GM23338 (cell line): ENCODE measurements around the gene HPD. TPM values are rescaled to one million over a fixed set of nuclear protein-coding genes. Genes with fewer than 3 reads are reported as not detected.
A peak's percentile ranks its signal among the peaks of the same experiment; 100 is the strongest.

ENCODE experiments used
- ATAC-seq: fragments of 200-7000 bp; cut with Tn5 transposase; 3 replicates; pipeline ENCODE4 v1.9.1; 2020
- DNase-seq: peaks from one replicate; pipeline ENCODE4 v3.0.0-alpha.2; 2015; ENCODE audit warnings: low spot score
- H2AFZ ChIP-seq: fragments of 200-600 bp; sonication (generic); 2 replicates; pipeline ENCODE4 v1.8.0; 2016; ENCODE audit warnings: antibody characterized with exemption, mild to moderate bottlenecking, moderate library complexity
- H3F3A ChIP-seq: fragments of 200-600 bp; sonication (generic); replicated peaks from 2 replicates; pipeline ENCODE4 v1.8.0; 2017; ENCODE audit warnings: antibody characterized with exemption, mixed run types, low read depth
- H3K27ac ChIP-seq: fragments of 200-600 bp; sonication (generic); 2 replicates; pipeline ENCODE4 v1.6.1; 2016; ENCODE audit warnings: low read depth
- H3K27me3 ChIP-seq: fragments of 200-600 bp; sonication (generic); 2 replicates; pipeline ENCODE4 v1.8.0; 2016; ENCODE audit warnings: mild to moderate bottlenecking, mixed run types, moderate library complexity; ENCODE audit not compliant: insufficient read depth
- H3K36me3 ChIP-seq: fragments of 200-600 bp; sonication (generic); 2 replicates; pipeline ENCODE4 v1.8.0; 2016; ENCODE audit warnings: mild to moderate bottlenecking; ENCODE audit not compliant: insufficient read depth
- H3K4me1 ChIP-seq: fragments of 200-600 bp; sonication (generic); 2 replicates; pipeline ENCODE4 v1.8.0; 2016; ENCODE audit warnings: mild to moderate bottlenecking, moderate library complexity; ENCODE audit not compliant: insufficient read depth
- H3K4me2 ChIP-seq: fragments of 200-600 bp; sonication (generic); 2 replicates; pipeline ENCODE4 v1.7.1; 2017; ENCODE audit warnings: mixed run types
- H3K4me3 ChIP-seq: fragments of 200-600 bp; sonication (generic); 2 replicates; pipeline ENCODE4 v1.6.1; 2016; ENCODE audit warnings: mixed run types
- H3K79me2 ChIP-seq: fragments of 200-600 bp; sonication (generic); replicated peaks from 2 replicates; pipeline ENCODE4 v1.8.0; 2017; ENCODE audit warnings: mild to moderate bottlenecking; ENCODE audit not compliant: insufficient read depth
- H3K9me2 ChIP-seq: fragments of 200-600 bp; sonication (generic); 2 replicates; pipeline ENCODE4 v1.8.0; 2017; ENCODE audit not compliant: insufficient read depth
- H4K20me1 ChIP-seq: fragments of 200-600 bp; sonication (generic); replicated peaks from 2 replicates; pipeline ENCODE4 v1.8.0; 2017; ENCODE audit warnings: mild to moderate bottlenecking; ENCODE audit not compliant: insufficient read depth
- H3K27ac Mint-ChIP-seq: 2 replicates; pipeline ENCODE4 v1.8.0; 2020; ENCODE audit warnings: inconsistent platforms, mild to moderate bottlenecking, moderate library complexity, mixed read lengths
- H3K27me3 Mint-ChIP-seq: 3 replicates; pipeline ENCODE4 v1.8.0; 2022; ENCODE audit warnings: low read depth, mild to moderate bottlenecking, moderate library complexity, mixed read lengths, inconsistent platforms; ENCODE audit not compliant: insufficient read depth, poor library complexity
- H3K36me3 Mint-ChIP-seq: 3 replicates; pipeline ENCODE4 v1.8.0; 2021; ENCODE audit warnings: low read depth, mild to moderate bottlenecking, inconsistent platforms, moderate library complexity, mixed read lengths
- H3K4me1 Mint-ChIP-seq: 3 replicates; pipeline ENCODE4 v1.8.0; 2020; ENCODE audit warnings: mild to moderate bottlenecking, inconsistent platforms, mixed read lengths
- H3K4me3 Mint-ChIP-seq: 3 replicates; pipeline ENCODE4 v1.8.0; 2021; ENCODE audit warnings: moderate library complexity, mild to moderate bottlenecking, inconsistent platforms, mixed read lengths
- H3K9me3 Mint-ChIP-seq: 3 replicates; pipeline ENCODE4 v1.8.0; 2020; ENCODE audit warnings: moderate library complexity, mild to moderate bottlenecking, inconsistent platforms, mixed read lengths
- EZH2phosphoT487 ChIP-seq: fragments of 200-600 bp; sonication (generic); IDR thresholded peaks from one replicate; pipeline ENCODE4 v1.8.1; 2018; ENCODE audit warnings: antibody characterized with exemption; ENCODE audit not compliant: unreplicated experiment
- STAT1 ChIP-seq: IDR thresholded peaks from one replicate; pipeline ENCODE4 v1.6.1; 2016; ENCODE audit warnings: antibody characterized with exemption; ENCODE audit not compliant: unreplicated experiment
- ZNF331 ChIP-seq: fragments of 250-450 bp; sonication (Bioruptor Pico); IDR thresholded peaks from 2 replicates; pipeline ENCODE4 v1.5.0; 2020; ENCODE audit warnings: low read depth, mild to moderate bottlenecking, moderate library complexity
- polyA plus RNA-seq: library from polyadenylated mRNA; unstranded; fragments of >200 nt; fragmentation: Nextera tagmentation; extraction: Ambion mirVana; gene quantifications from 2 replicates; pipeline ENCODE4 v1.2.1, GENCODE V29; 2016
- total RNA-seq: library from RNA; depleted of rRNA; stranded (reverse); fragments of >200 nt; shearing (Covaris generic); gene quantifications from 2 replicates; pipeline ENCODE4 v1.2.3, GENCODE V29; 2014
- TF ChIP-seq, protein P1 (sequence below): fragments of 250-450 bp; sonication (Bioruptor Pico); IDR thresholded peaks from 2 replicates; pipeline ENCODE4 v1.5.0; 2020; ENCODE audit warnings: mild to moderate bottlenecking, moderate library complexity
- TF ChIP-seq, protein P2 (sequence below), 2 experiments: fragments of 200-600 bp in 1 of 2; sonication (generic) in 1 of 2; conservative IDR thresholded peaks; 2 replicates each; pipeline versions ENCODE4 v1.5.1 to v1.6.1; 2016 to 2017; ENCODE audit warnings: antibody characterized with exemption in 2 of 2, low read depth in 2 of 2, mild to moderate bottlenecking in 2 of 2, moderate library complexity in 1 of 2

The HPD gene
- total and polyA plus RNA-seq, 2 experiments from 2014 or later: not detected

DNA sequence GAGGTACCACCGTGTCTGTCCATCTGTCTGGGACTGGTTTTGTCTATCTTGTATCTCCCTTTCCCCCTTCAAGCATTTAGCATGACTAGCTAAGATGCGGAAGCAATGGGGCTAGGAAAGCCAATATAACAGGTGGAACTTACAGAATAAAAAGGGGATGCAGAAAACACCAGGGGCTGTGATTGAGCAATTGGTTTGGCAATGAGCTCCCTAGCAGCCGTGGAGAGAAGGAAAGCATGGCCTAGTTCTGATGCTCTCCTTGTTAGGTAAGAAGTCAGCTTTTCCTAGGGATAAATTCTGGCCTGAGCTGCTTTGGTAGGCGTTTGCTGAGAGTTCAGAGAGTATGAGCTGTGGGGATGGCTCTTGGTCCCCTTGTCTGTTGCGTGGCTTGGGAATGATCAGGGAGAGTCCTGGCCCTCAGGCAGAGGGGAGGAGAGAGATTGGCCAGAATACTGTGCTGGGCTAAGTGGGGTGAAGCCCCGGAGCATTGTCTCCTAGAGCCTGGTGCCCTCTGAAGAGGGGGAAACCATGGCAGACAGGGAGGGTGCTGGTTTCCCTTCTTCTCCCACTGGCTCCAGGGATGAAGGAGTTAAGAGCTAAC lies 47.7 kb downstream of the HPD start:
- no peak overlapping the region for H2AFZ ChIP-seq
- H4K20me1 ChIP-seq: peaks cover 15% of the 10 kb centered on the region; the same call in 1 of the 2 replicates
- peak overlapping the region; percentile 81 for H3K4me3 Mint-ChIP-seq
- H3K4me1 Mint-ChIP-seq: peaks cover 39% of the 10 kb centered on the region
- peak overlapping the region; percentile 46; the same call in 1 of the 2 replicates for H3K27ac Mint-ChIP-seq
- H3K9me2 ChIP-seq: no peaks in the 10 kb centered on the region
- DNase-seq (no peak), ATAC-seq (no peak)
- peaks cover 12% of the 10 kb centered on the region for H3F3A ChIP-seq
- H3K4me1 ChIP-seq: peaks cover 36% of the 10 kb centered on the region
- H3K79me2 ChIP-seq: peaks cover 54% of the 10 kb centered on the region
- H3K4me2 ChIP-seq: peak overlapping the region; percentile 99
- no peaks in the 10 kb centered on the region for H3K27me3 ChIP-seq
- TF ChIP-seq, protein P1, sequence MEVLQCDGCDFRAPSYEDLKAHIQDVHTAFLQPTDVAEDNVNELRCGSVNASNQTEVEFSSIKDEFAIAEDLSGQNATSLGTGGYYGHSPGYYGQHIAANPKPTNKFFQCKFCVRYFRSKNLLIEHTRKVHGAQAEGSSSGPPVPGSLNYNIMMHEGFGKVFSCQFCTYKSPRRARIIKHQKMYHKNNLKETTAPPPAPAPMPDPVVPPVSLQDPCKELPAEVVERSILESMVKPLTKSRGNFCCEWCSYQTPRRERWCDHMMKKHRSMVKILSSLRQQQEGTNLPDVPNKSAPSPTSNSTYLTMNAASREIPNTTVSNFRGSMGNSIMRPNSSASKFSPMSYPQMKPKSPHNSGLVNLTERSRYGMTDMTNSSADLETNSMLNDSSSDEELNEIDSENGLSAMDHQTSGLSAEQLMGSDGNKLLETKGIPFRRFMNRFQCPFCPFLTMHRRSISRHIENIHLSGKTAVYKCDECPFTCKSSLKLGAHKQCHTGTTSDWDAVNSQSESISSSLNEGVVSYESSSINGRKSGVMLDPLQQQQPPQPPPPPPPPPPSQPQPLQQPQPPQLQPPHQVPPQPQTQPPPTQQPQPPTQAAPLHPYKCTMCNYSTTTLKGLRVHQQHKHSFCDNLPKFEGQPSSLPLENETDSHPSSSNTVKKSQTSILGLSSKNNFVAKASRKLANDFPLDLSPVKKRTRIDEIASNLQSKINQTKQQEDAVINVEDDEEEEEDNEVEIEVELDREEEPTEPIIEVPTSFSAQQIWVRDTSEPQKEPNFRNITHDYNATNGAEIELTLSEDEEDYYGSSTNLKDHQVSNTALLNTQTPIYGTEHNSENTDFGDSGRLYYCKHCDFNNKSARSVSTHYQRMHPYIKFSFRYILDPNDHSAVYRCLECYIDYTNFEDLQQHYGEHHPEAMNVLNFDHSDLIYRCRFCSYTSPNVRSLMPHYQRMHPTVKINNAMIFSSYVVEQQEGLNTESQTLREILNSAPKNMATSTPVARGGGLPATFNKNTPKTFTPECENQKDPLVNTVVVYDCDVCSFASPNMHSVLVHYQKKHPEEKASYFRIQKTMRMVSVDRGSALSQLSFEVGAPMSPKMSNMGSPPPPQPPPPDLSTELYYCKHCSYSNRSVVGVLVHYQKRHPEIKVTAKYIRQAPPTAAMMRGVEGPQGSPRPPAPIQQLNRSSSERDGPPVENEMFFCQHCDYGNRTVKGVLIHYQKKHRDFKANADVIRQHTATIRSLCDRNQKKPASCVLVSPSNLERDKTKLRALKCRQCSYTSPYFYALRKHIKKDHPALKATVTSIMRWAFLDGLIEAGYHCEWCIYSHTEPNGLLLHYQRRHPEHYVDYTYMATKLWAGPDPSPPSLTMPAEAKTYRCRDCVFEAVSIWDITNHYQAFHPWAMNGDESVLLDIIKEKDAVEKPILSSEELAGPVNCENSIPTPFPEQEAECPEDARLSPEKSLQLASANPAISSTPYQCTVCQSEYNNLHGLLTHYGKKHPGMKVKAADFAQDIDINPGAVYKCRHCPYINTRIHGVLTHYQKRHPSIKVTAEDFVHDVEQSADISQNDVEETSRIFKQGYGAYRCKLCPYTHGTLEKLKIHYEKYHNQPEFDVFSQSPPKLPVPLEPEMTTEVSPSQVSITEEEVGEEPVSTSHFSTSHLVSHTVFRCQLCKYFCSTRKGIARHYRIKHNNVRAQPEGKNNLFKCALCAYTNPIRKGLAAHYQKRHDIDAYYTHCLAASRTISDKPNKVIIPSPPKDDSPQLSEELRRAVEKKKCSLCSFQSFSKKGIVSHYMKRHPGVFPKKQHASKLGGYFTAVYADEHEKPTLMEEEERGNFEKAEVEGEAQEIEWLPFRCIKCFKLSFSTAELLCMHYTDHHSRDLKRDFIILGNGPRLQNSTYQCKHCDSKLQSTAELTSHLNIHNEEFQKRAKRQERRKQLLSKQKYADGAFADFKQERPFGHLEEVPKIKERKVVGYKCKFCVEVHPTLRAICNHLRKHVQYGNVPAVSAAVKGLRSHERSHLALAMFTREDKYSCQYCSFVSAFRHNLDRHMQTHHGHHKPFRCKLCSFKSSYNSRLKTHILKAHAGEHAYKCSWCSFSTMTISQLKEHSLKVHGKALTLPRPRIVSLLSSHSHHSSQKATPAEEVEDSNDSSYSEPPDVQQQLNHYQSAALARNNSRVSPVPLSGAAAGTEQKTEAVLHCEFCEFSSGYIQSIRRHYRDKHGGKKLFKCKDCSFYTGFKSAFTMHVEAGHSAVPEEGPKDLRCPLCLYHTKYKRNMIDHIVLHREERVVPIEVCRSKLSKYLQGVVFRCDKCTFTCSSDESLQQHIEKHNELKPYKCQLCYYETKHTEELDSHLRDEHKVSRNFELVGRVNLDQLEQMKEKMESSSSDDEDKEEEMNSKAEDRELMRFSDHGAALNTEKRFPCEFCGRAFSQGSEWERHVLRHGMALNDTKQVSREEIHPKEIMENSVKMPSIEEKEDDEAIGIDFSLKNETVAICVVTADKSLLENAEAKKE (CRISPR knock-in tag): no peak
- H3K9me3 Mint-ChIP-seq: no peaks in the 10 kb centered on the region
- peak overlapping the region; percentile 97 for H3K4me3 ChIP-seq
- 0 out of 2 replicates have a peak, but pooled peaks cover 3% of the 10 kb centered on the region for H3K36me3 ChIP-seq
- H3K36me3 Mint-ChIP-seq: peaks cover 47% of the 10 kb centered on the region
- peaks cover 28% of the 10 kb centered on the region for H3K27me3 Mint-ChIP-seq
- H3K27ac ChIP-seq: 0 out of 2 replicates have a peak overlapping the region, but pooled peaks have one; percentile 94

DNA sequence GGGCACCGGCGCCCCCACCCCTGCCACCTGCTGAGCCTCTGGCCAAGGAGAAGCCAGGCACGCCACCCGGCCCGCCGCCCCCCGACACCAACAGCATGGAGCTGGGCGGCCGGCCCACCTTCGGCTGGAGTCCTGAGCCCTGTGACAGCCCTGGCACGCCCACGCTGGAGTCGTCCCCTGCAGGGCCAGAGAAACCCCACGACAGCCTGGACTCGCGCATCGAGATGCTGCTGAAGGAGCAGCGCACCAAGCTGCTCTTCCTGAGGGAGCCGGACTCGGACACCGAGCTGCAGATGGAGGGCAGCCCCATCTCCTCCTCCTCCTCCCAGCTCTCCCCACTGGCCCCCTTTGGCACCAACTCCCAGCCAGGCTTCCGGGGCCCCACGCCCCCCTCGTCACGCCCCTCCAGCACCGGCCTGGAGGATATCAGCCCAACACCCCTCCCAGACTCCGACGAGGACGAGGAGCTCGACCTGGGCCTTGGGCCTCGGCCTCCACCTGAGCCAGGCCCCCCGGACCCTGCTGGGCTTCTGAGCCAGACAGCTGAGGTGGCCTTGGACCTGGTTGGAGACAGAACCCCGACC lies 48.3 kb downstream of the HPD start:
- Histone ChIP-seq H3K4me2 (peak overlapping the region; percentile 99), H3K27me3 (no peaks in the 10 kb centered on the region), H3K27ac (no peak overlapping the region), H3K9me2 (no peaks in the 10 kb centered on the region), H3K79me2 (peaks cover 60% of the 10 kb centered on the region), H3K4me1 (peaks cover 39% of the 10 kb centered on the region), H3F3A (peaks cover 12% of the 10 kb centered on the region), H3K4me3 (peak overlapping the region; percentile 97; the same call in 1 of the 2 replicates), H4K20me1 (peaks cover 15% of the 10 kb centered on the region; the same call in 1 of the 2 replicates), H3K36me3 (0 out of 2 replicates have a peak, but pooled peaks cover 1% of the 10 kb centered on the region), H2AFZ (no peak overlapping the region)
- Mint-ChIP-seq H3K4me3 (no peak overlapping the region), H3K27me3 (peaks cover 28% of the 10 kb centered on the region), H3K36me3 (peaks cover 48% of the 10 kb centered on the region), H3K27ac (no peak overlapping the region), H3K4me1 (peaks cover 42% of the 10 kb centered on the region), H3K9me3 (no peaks in the 10 kb centered on the region)
- no peak for ATAC-seq
- DNase-seq: no peak
- TF ChIP-seq STAT1 (no peak), ZNF331 (no peak), EZH2phosphoT487 (no peak)
- TF ChIP-seq, protein P2, sequence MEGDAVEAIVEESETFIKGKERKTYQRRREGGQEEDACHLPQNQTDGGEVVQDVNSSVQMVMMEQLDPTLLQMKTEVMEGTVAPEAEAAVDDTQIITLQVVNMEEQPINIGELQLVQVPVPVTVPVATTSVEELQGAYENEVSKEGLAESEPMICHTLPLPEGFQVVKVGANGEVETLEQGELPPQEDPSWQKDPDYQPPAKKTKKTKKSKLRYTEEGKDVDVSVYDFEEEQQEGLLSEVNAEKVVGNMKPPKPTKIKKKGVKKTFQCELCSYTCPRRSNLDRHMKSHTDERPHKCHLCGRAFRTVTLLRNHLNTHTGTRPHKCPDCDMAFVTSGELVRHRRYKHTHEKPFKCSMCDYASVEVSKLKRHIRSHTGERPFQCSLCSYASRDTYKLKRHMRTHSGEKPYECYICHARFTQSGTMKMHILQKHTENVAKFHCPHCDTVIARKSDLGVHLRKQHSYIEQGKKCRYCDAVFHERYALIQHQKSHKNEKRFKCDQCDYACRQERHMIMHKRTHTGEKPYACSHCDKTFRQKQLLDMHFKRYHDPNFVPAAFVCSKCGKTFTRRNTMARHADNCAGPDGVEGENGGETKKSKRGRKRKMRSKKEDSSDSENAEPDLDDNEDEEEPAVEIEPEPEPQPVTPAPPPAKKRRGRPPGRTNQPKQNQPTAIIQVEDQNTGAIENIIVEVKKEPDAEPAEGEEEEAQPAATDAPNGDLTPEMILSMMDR (conservative IDR thresholded peaks at IDR 0.05; ENCODE audit: low read depth in 2 of 2): no peak
